Peyer's patch (tissue), 4 donors: ENCODE measurements around the gene GASK1B. TPM values are rescaled to one million over a fixed set of nuclear protein-coding genes. Genes with fewer than 3 reads are reported as not detected.

ENCODE experiments used
- DNase-seq, 3 donors: peaks; one replicate each; pipeline ENCODE4 v3.0.0-alpha.2; 2017 to 2019
- H3K27ac ChIP-seq, 4 donors: fragments of 200-600 bp; sonication (generic); one replicate each; pipeline ENCODE4 v1.5.1; 2016 to 2019
- H3K27me3 ChIP-seq, 2 donors: fragments of 200-600 bp; sonication (generic); one replicate each; pipeline ENCODE4 v1.5.1; 2019
- H3K36me3 ChIP-seq, 3 donors: fragments of 200-600 bp; sonication (generic); one replicate each; pipeline ENCODE4 v1.5.1; 2016 to 2019
- H3K4me1 ChIP-seq, 4 donors: fragments of 200-600 bp; sonication (generic); one replicate each; pipeline ENCODE4 v1.5.1; 2016 to 2019
- H3K4me3 ChIP-seq, 4 donors: fragments of 200-600 bp; sonication (generic); 1 replicate in 3 of 4; 2 replicates in 1 of 4; pipeline ENCODE4 v1.5.1; 2016 to 2019; ENCODE audit warnings: mild to moderate bottlenecking in 1 of 4
- H3K9me3 ChIP-seq, 4 donors: fragments of 200-600 bp; sonication (generic); one replicate each; pipeline ENCODE4 v1.5.1; 2016 to 2019; ENCODE audit warnings: mild to moderate bottlenecking in 1 of 4
- CTCF ChIP-seq, 6 experiments: fragments of 450-650 bp in 4 of 6; fragments of 200-600 bp in 2 of 6; sonication (generic) in 1 of 6; IDR thresholded peaks; one replicate each; pipeline ENCODE4 v1.5.1; 2017 to 2019; ENCODE audit warnings: antibody characterized with exemption in 6 of 6, mild to moderate bottlenecking in 3 of 6, moderate library complexity in 1 of 6
- POLR2A ChIP-seq, 2 donors: fragments of 450-650 bp; IDR thresholded peaks; one replicate each; pipeline ENCODE4 v1.5.1; 2017; ENCODE audit warnings: antibody characterized with exemption in 2 of 2, mild to moderate bottlenecking in 2 of 2, moderate library complexity in 2 of 2
- total RNA-seq, 4 donors: library from RNA; depleted of rRNA; stranded (reverse); fragments of >200 nt; gene quantifications; one replicate each; pipeline ENCODE4 v1.1.0, GENCODE V29; 2016

GASK1B gene
- total RNA-seq, 4 donors from 2014 or later = 8.8 to 59.4 (median 10.1) TPM

- no peak for DNase-seq
- Histone ChIP-seq H3K4me3 (no peak overlapping the region), H3K9me3 (no peaks in the 10 kb centered on the region), H3K4me1 (no peaks in the 10 kb centered on the region), H3K36me3 (no peaks in the 10 kb centered on the region), H3K27ac (no peak overlapping the region), H3K27me3 (no peaks in the 10 kb centered on the region)
- TF ChIP-seq POLR2A (IDR thresholded peaks at IDR 0.05) = no peak
- no peak for TF ChIP-seq CTCF (IDR thresholded peaks at IDR 0.05)
These were observed 44.3 kb downstream of the GASK1B start for GRCh38 chr4:158128540-158128939.

GRCh38 chr4:158125310-158125709 lies 47.5 kb downstream of the GASK1B start:
- H3K27ac ChIP-seq = no peak overlapping the region
- H3K27me3 ChIP-seq = no peaks in the 10 kb centered on the region
- TF ChIP-seq CTCF (IDR thresholded peaks at IDR 0.05) = no peak
- H3K4me3 ChIP-seq = no peak overlapping the region
- no peaks in the 10 kb centered on the region for H3K4me1 ChIP-seq
- DNase-seq = no peak
- no peaks in the 10 kb centered on the region for H3K9me3 ChIP-seq
- no peaks in the 10 kb centered on the region for H3K36me3 ChIP-seq

Other genes starting within 250 kb of the GASK1B start
- gene TMEM144, start 37.5 kb upstream of the GASK1B start, total RNA-seq = 10 to 100 TPM in 3 of 4 donors, 1 to 10 TPM in 1; 7.4 to 67.1 (median 45.2) TPM